ENCODE results near the gene TRUB2. TPM values are rescaled to one million over a fixed set of nuclear protein-coding genes. Genes with fewer than 3 reads are reported as not detected.

The TRUB2 gene
- total and polyA plus RNA-seq, 2 of the 13 experiments (the other 11 are each of a cell fraction or from before 2014, with no cell fraction given) = 22.3 to 41.2 TPM

DNA sequence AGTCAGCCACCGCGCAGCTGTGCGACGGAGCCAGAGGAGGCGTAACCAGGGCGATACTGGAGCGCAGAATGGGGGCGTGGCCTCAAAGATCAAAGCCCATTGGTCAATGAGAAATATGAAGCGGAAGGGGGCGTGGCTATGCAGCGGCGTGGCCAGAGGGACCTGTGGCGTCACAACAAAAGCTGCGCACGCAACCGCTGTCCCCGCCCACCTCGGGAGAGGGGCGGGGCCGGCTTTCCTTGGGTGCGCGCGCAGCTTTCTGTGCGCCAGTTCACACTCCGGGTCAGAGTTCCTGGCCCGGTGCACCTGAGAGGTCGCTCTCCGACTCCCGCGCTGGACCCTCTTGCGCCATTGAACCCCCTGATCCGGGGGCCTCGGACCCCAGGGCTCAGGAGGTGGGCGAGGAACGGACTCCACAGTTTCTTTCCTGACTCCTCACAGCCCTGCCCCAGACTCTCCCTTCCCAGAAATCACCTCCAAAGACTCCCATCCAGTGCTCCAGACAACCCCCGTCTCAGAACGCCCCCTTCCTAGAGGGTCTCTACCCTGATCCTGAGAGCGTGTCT, 46.2 kb downstream of the TRUB2 start, which contains the start of gene SWI5 (continued):
- TF ChIP-seq, protein P1, sequence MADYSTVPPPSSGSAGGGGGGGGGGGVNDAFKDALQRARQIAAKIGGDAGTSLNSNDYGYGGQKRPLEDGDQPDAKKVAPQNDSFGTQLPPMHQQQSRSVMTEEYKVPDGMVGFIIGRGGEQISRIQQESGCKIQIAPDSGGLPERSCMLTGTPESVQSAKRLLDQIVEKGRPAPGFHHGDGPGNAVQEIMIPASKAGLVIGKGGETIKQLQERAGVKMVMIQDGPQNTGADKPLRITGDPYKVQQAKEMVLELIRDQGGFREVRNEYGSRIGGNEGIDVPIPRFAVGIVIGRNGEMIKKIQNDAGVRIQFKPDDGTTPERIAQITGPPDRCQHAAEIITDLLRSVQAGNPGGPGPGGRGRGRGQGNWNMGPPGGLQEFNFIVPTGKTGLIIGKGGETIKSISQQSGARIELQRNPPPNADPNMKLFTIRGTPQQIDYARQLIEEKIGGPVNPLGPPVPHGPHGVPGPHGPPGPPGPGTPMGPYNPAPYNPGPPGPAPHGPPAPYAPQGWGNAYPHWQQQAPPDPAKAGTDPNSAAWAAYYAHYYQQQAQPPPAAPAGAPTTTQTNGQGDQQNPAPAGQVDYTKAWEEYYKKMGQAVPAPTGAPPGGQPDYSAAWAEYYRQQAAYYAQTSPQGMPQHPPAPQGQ (CRISPR knock-in tag; IDR thresholded peaks at IDR 0.05; ENCODE audit: borderline replicate concordance) = no peak
- TF ChIP-seq CHD2 (IDR thresholded peaks at IDR 0.05; ENCODE audit: low read depth, low read length) = no peak
- TF ChIP-seq PITX1 (CRISPR knock-in tag; IDR thresholded peaks at IDR 0.05) = 0 out of 2 replicates have a peak, but pooled peaks have one; percentile 42
- TF ChIP-seq, protein P2, sequence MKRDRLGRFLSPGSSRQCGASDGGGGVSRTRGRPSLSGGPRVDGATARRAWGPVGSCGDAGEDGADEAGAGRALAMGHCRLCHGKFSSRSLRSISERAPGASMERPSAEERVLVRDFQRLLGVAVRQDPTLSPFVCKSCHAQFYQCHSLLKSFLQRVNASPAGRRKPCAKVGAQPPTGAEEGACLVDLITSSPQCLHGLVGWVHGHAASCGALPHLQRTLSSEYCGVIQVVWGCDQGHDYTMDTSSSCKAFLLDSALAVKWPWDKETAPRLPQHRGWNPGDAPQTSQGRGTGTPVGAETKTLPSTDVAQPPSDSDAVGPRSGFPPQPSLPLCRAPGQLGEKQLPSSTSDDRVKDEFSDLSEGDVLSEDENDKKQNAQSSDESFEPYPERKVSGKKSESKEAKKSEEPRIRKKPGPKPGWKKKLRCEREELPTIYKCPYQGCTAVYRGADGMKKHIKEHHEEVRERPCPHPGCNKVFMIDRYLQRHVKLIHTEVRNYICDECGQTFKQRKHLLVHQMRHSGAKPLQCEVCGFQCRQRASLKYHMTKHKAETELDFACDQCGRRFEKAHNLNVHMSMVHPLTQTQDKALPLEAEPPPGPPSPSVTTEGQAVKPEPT (CRISPR knock-in tag; IDR thresholded peaks at IDR 0.05; ENCODE audit: low read depth) = no peak
- TF ChIP-seq, protein P3, sequence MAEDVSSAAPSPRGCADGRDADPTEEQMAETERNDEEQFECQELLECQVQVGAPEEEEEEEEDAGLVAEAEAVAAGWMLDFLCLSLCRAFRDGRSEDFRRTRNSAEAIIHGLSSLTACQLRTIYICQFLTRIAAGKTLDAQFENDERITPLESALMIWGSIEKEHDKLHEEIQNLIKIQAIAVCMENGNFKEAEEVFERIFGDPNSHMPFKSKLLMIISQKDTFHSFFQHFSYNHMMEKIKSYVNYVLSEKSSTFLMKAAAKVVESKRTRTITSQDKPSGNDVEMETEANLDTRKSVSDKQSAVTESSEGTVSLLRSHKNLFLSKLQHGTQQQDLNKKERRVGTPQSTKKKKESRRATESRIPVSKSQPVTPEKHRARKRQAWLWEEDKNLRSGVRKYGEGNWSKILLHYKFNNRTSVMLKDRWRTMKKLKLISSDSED (CRISPR knock-in tag; IDR thresholded peaks at IDR 0.05) = no peak
- no peak for TF ChIP-seq FIP1L1 (IDR thresholded peaks at IDR 0.05; ENCODE audit: borderline replicate concordance, insufficient read depth, low read depth, low read length)
- no peak for TF ChIP-seq ZSCAN12 (CRISPR knock-in tag; IDR thresholded peaks at IDR 0.05)
- TF ChIP-seq TCF12 (IDR thresholded peaks at IDR 0.05) = no peak
- TF ChIP-seq TCF12 (CRISPR knock-in tag; IDR thresholded peaks at IDR 0.05) = no peak
- TF ChIP-seq, protein P4, sequence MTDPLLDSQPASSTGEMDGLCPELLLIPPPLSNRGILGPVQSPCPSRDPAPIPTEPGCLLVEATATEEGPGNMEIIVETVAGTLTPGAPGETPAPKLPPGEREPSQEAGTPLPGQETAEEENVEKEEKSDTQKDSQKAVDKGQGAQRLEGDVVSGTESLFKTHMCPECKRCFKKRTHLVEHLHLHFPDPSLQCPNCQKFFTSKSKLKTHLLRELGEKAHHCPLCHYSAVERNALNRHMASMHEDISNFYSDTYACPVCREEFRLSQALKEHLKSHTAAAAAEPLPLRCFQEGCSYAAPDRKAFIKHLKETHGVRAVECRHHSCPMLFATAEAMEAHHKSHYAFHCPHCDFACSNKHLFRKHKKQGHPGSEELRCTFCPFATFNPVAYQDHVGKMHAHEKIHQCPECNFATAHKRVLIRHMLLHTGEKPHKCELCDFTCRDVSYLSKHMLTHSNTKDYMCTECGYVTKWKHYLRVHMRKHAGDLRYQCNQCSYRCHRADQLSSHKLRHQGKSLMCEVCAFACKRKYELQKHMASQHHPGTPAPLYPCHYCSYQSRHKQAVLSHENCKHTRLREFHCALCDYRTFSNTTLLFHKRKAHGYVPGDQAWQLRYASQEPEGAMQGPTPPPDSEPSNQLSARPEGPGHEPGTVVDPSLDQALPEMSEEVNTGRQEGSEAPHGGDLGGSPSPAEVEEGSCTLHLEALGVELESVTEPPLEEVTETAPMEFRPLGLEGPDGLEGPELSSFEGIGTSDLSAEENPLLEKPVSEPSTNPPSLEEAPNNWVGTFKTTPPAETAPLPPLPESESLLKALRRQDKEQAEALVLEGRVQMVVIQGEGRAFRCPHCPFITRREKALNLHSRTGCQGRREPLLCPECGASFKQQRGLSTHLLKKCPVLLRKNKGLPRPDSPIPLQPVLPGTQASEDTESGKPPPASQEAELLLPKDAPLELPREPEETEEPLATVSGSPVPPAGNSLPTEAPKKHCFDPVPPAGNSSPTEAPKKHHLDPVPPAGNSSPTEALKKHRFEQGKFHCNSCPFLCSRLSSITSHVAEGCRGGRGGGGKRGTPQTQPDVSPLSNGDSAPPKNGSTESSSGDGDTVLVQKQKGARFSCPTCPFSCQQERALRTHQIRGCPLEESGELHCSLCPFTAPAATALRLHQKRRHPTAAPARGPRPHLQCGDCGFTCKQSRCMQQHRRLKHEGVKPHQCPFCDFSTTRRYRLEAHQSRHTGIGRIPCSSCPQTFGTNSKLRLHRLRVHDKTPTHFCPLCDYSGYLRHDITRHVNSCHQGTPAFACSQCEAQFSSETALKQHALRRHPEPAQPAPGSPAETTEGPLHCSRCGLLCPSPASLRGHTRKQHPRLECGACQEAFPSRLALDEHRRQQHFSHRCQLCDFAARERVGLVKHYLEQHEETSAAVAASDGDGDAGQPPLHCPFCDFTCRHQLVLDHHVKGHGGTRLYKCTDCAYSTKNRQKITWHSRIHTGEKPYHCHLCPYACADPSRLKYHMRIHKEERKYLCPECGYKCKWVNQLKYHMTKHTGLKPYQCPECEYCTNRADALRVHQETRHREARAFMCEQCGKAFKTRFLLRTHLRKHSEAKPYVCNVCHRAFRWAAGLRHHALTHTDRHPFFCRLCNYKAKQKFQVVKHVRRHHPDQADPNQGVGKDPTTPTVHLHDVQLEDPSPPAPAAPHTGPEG (CRISPR knock-in tag; IDR thresholded peaks at IDR 0.05) = 0 out of 2 replicates have a peak, but pooled peaks have one; percentile 48
- TF ChIP-seq, protein P5, sequence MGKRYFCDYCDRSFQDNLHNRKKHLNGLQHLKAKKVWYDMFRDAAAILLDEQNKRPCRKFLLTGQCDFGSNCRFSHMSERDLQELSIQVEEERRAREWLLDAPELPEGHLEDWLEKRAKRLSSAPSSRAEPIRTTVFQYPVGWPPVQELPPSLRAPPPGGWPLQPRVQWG (CRISPR knock-in tag; IDR thresholded peaks at IDR 0.05; ENCODE audit: borderline replicate concordance, low read depth) = no peak
- no peak for TF ChIP-seq ZNF749 (CRISPR knock-in tag; IDR thresholded peaks at IDR 0.05; ENCODE audit: borderline replicate concordance)
- TF ChIP-seq ZEB1 (IDR thresholded peaks at IDR 0.05; ENCODE audit: insufficient replicate concordance, low read depth) = no peak
- TF ChIP-seq ZNF225 (CRISPR knock-in tag; IDR thresholded peaks at IDR 0.05) = no peak
- peak; percentile 59; the same call in 1 of the 2 replicates for TF ChIP-seq IRF2 (CRISPR knock-in tag; IDR thresholded peaks at IDR 0.05)
- TF ChIP-seq, protein P6, sequence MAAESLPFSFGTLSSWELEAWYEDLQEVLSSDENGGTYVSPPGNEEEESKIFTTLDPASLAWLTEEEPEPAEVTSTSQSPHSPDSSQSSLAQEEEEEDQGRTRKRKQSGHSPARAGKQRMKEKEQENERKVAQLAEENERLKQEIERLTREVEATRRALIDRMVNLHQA (CRISPR knock-in tag; IDR thresholded peaks at IDR 0.05) = no peak
- TF ChIP-seq ZNF205 (CRISPR knock-in tag; IDR thresholded peaks at IDR 0.05) = no peak
